Breast epithelium (tissue), 3 donors: Measurements from ENCODE around the gene PALS1.

Experiments used
- CTCF ChIP-seq, 3 donors: fragments of 450-650 bp; IDR thresholded peaks; one replicate each; pipeline ENCODE4 v1.5.1; 2016 to 2017; ENCODE audit warnings: antibody characterized with exemption in 3 of 3, mild to moderate bottlenecking in 3 of 3, moderate library complexity in 3 of 3
- POLR2AphosphoS5 ChIP-seq, 3 donors: sonication (generic); formaldehyde crosslinking; IDR thresholded peaks; one replicate each; pipeline ENCODE4 v1.6.1; 2017; ENCODE audit warnings: antibody characterized with exemption in 3 of 3

GRCh38 chr14:67225523-67225922 is 15.7 kb upstream of the PALS1 start:
- TF ChIP-seq CTCF (IDR thresholded peaks at IDR 0.05) (no peak), POLR2AphosphoS5 (IDR thresholded peaks at IDR 0.05) (no peak)
